ENCODE results near the gene LYRM4.

The LYRM4 gene

GRCh38 chr6:5081182-5081581 lies 179.6 kb downstream of the LYRM4 start:
- Histone ChIP-seq H3K4me3 (ENCODE audit: low read length) (no peak overlapping the region), H3K36me3 (ENCODE audit: control insufficient read depth, insufficient read depth, low read length, severe bottlenecking) (no peaks in the 10 kb centered on the region), H3K9me3 (ENCODE audit: control insufficient read depth, low read length) (no peaks in the 10 kb centered on the region), H3K4me1 (ENCODE audit: control insufficient read depth, insufficient read depth, low read length) (peaks cover 24% of the 10 kb centered on the region), H3K9ac (ENCODE audit: low read length) (no peak overlapping the region), H3K27me3 (replicated peaks; ENCODE audit: control insufficient read depth, insufficient read depth, low read length) (no peaks in the 10 kb centered on the region)
- DNase-seq (ENCODE audit: low read depth): no peak

- H3K4me3 ChIP-seq (ENCODE audit: low read length): no peak overlapping the region
- no peak for DNase-seq (ENCODE audit: low read depth)
- no peaks in the 10 kb centered on the region for H3K36me3 ChIP-seq (ENCODE audit: control insufficient read depth, insufficient read depth, low read length, severe bottlenecking)
- peaks cover 23% of the 10 kb centered on the region for H3K4me1 ChIP-seq (ENCODE audit: control insufficient read depth, insufficient read depth, low read length)
- no peak overlapping the region for H3K9ac ChIP-seq (ENCODE audit: low read length)
- no peaks in the 10 kb centered on the region for H3K9me3 ChIP-seq (ENCODE audit: control insufficient read depth, low read length)
- no peaks in the 10 kb centered on the region for H3K27me3 ChIP-seq (replicated peaks; ENCODE audit: control insufficient read depth, insufficient read depth, low read length)
These were observed 180.2 kb downstream of the LYRM4 start for GRCh38 chr6:5080574-5080973.

DNA sequence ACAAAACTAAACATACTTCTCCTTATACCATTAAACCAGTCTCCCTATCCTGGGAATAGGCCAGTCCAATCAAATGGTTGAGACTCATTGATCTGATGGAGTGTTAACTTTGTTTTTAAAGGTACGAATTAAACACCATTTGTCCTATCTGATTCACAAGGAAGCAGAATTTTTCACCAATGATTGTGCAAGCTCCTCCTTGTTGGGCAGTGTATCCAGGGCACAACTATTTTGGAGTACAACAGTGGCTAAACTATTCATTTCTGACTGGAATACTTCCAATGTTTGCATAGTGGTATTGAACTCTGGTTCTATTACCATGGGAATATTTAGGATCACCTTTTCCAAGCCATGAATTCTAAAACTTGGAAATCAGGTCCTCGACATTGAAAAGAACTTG lies 181.1 kb downstream of the LYRM4 start:
- Histone ChIP-seq H3K27me3 (replicated peaks; ENCODE audit: control insufficient read depth, insufficient read depth, low read length) (no peaks in the 10 kb centered on the region), H3K4me3 (ENCODE audit: low read length) (no peak overlapping the region), H3K4me1 (ENCODE audit: control insufficient read depth, insufficient read depth, low read length) (peaks cover 23% of the 10 kb centered on the region), H3K9me3 (ENCODE audit: control insufficient read depth, low read length) (no peaks in the 10 kb centered on the region), H3K36me3 (ENCODE audit: control insufficient read depth, insufficient read depth, low read length, severe bottlenecking) (no peaks in the 10 kb centered on the region), H3K9ac (ENCODE audit: low read length) (no peak overlapping the region)
- DNase-seq (ENCODE audit: low read depth): no peak

DNA sequence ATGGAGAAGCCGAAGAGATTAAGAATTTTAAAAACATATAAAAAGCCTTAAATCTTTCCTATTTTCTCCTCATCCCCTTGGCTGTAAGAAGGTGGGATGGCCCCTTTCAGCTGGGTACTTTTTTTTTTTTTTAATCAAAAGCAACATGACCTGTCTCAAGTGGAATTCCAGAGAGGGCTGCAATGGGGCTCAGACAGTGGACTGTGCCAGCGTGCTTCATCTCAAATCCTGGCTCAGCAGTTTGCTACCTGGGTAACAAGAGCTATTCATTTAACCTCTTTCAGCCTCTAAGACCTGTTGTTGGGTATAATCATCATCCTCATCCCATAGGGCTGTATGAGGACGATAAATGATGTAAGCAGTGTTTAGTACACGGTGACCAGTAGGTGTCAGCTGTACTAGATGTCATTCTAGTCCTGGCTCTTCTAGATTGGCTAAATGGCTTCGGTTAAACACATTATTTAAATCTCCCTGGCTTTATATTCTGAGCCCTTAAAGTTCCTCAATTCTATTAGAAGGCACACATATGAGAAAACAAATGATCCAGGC lies 182.6 kb downstream of the LYRM4 start:
- H3K4me3 ChIP-seq (ENCODE audit: low read length): no peak overlapping the region
- no peaks in the 10 kb centered on the region for H3K9me3 ChIP-seq (ENCODE audit: control insufficient read depth, low read length)
- H3K36me3 ChIP-seq (ENCODE audit: control insufficient read depth, insufficient read depth, low read length, severe bottlenecking): no peaks in the 10 kb centered on the region
- no peak overlapping the region for H3K9ac ChIP-seq (ENCODE audit: low read length)
- no peak for DNase-seq (ENCODE audit: low read depth)
- no peaks in the 10 kb centered on the region for H3K27me3 ChIP-seq (replicated peaks; ENCODE audit: control insufficient read depth, insufficient read depth, low read length)
- H3K4me1 ChIP-seq (ENCODE audit: control insufficient read depth, insufficient read depth, low read length): peaks cover 16% of the 10 kb centered on the region

DNA sequence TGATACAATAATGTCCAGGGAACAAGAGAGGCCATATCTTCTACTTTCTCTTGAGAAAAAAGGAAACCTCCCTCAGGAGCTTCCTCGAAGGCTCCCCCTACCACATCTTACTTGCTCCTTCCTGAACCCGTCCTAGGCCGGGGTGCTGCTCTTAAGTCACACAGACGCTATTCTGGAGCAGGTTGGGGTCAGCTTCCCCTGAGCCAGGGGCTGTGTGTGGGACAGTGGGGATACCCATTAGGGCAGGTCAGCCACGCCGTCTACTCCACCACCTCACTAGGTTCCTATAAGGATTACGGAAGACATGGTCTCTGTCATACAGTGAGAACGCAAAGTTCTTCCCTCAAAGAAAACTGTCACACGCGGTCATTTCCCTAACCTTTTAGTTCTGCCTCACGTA lies 183.8 kb downstream of the LYRM4 start:
- no peak for DNase-seq (ENCODE audit: low read depth)
- no peaks in the 10 kb centered on the region for H3K9me3 ChIP-seq (ENCODE audit: control insufficient read depth, low read length)
- H3K36me3 ChIP-seq (ENCODE audit: control insufficient read depth, insufficient read depth, low read length, severe bottlenecking): no peaks in the 10 kb centered on the region
- H3K27me3 ChIP-seq (replicated peaks; ENCODE audit: control insufficient read depth, insufficient read depth, low read length): no peaks in the 10 kb centered on the region
- H3K9ac ChIP-seq (ENCODE audit: low read length): no peak overlapping the region
- peaks cover 4% of the 10 kb centered on the region for H3K4me1 ChIP-seq (ENCODE audit: control insufficient read depth, insufficient read depth, low read length)
- no peak overlapping the region for H3K4me3 ChIP-seq (ENCODE audit: low read length)

DNA sequence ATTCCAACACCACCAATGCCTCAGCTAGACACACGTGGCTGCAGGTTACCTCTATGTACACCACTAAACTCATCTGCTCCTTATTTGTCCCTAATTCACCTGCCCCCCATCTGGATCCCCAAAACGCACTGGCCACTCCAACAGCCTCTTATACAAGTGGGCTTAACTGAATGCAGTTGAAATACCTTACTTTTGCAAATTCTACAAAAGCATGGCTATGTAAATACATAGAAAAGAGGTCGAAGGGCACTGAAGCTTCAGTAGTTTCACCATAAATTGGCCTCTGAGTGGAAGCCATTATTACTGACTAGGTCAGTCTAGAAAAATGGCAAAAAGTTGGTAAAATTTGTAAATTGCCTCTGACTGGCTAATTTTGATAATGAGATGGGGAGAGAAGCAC lies 186.8 kb downstream of the LYRM4 start:
- DNase-seq (ENCODE audit: low read depth): no peak
- H3K4me3 ChIP-seq (ENCODE audit: low read length): no peak overlapping the region
- H3K27me3 ChIP-seq (replicated peaks; ENCODE audit: control insufficient read depth, insufficient read depth, low read length): no peaks in the 10 kb centered on the region
- no peaks in the 10 kb centered on the region for H3K4me1 ChIP-seq (ENCODE audit: control insufficient read depth, insufficient read depth, low read length)
- no peak overlapping the region for H3K9ac ChIP-seq (ENCODE audit: low read length)
- H3K36me3 ChIP-seq (ENCODE audit: control insufficient read depth, insufficient read depth, low read length, severe bottlenecking): no peaks in the 10 kb centered on the region
- no peaks in the 10 kb centered on the region for H3K9me3 ChIP-seq (ENCODE audit: control insufficient read depth, low read length)

DNA sequence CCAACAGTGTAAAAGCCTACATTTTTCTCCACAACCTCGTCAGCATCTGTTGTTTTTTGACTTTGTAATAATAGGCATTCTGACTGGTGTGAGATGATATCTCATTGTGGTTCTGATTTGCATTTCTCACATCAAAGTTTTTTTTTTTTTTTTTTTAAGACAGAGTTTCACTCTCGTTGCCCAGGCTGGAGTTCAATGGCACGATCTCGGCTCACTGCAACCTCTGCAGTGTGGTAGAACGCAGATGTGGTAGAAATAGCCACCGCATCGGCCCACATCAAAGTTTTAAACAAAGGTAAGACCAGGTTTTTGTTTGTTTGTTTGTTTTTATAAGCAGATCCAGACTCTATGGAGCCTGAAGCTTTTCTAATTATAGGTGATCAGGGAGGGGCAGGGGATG lies 188.3 kb downstream of the LYRM4 start:
- no peaks in the 10 kb centered on the region for H3K36me3 ChIP-seq (ENCODE audit: control insufficient read depth, insufficient read depth, low read length, severe bottlenecking)
- H3K9me3 ChIP-seq (ENCODE audit: control insufficient read depth, low read length): no peaks in the 10 kb centered on the region
- no peaks in the 10 kb centered on the region for H3K4me1 ChIP-seq (ENCODE audit: control insufficient read depth, insufficient read depth, low read length)
- H3K4me3 ChIP-seq (ENCODE audit: low read length): no peak overlapping the region
- H3K27me3 ChIP-seq (replicated peaks; ENCODE audit: control insufficient read depth, insufficient read depth, low read length): no peaks in the 10 kb centered on the region
- no peak for DNase-seq (ENCODE audit: low read depth)
- no peak overlapping the region for H3K9ac ChIP-seq (ENCODE audit: low read length)

- H3K4me1 ChIP-seq (ENCODE audit: control insufficient read depth, insufficient read depth, low read length): no peaks in the 10 kb centered on the region
- no peaks in the 10 kb centered on the region for H3K36me3 ChIP-seq (ENCODE audit: control insufficient read depth, insufficient read depth, low read length, severe bottlenecking)
- no peaks in the 10 kb centered on the region for H3K9me3 ChIP-seq (ENCODE audit: control insufficient read depth, low read length)
- H3K4me3 ChIP-seq (ENCODE audit: low read length): no peak overlapping the region
- H3K9ac ChIP-seq (ENCODE audit: low read length): no peak overlapping the region
- H3K27me3 ChIP-seq (replicated peaks; ENCODE audit: control insufficient read depth, insufficient read depth, low read length): no peaks in the 10 kb centered on the region
- DNase-seq (ENCODE audit: low read depth): no peak
These were observed 189.5 kb downstream of the LYRM4 start for GRCh38 chr6:5071216-5071615.

GRCh38 chr6:5068153-5068751 lies 192.5 kb downstream of the LYRM4 start:
- no peaks in the 10 kb centered on the region for H3K4me1 ChIP-seq (ENCODE audit: control insufficient read depth, insufficient read depth, low read length)
- H3K27me3 ChIP-seq (replicated peaks; ENCODE audit: control insufficient read depth, insufficient read depth, low read length): no peaks in the 10 kb centered on the region
- no peak overlapping the region for H3K9ac ChIP-seq (ENCODE audit: low read length)
- no peak overlapping the region for H3K4me3 ChIP-seq (ENCODE audit: low read length)
- H3K9me3 ChIP-seq (ENCODE audit: control insufficient read depth, low read length): no peaks in the 10 kb centered on the region
- no peaks in the 10 kb centered on the region for H3K36me3 ChIP-seq (ENCODE audit: control insufficient read depth, insufficient read depth, low read length, severe bottlenecking)
- no peak for DNase-seq (ENCODE audit: low read depth)

DNA sequence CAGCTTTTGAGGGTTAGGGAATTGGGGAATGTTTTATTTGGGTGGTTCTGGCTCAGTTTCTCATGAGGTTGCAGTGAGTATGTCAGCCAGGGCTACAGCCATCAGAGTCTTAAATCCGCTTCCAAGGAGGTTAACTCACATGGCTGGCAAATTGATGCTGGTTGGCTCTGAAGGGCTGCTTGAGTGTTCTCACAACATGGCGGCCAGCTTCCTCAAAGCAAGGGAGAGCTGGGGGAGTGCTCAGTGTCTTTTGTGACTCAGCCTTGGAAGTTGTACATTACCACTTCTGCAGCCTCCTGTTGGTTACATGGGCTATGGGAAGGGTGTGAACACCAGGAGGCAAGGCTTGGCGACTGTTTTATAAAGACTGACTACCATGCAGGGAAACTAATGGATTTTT lies 193.4 kb downstream of the LYRM4 start:
- H3K4me1 ChIP-seq (ENCODE audit: control insufficient read depth, insufficient read depth, low read length): no peaks in the 10 kb centered on the region
- H3K9ac ChIP-seq (ENCODE audit: low read length): no peak overlapping the region
- no peaks in the 10 kb centered on the region for H3K9me3 ChIP-seq (ENCODE audit: control insufficient read depth, low read length)
- no peak overlapping the region for H3K4me3 ChIP-seq (ENCODE audit: low read length)
- DNase-seq (ENCODE audit: low read depth): no peak
- H3K27me3 ChIP-seq (replicated peaks; ENCODE audit: control insufficient read depth, insufficient read depth, low read length): no peaks in the 10 kb centered on the region
- no peaks in the 10 kb centered on the region for H3K36me3 ChIP-seq (ENCODE audit: control insufficient read depth, insufficient read depth, low read length, severe bottlenecking)

DNA sequence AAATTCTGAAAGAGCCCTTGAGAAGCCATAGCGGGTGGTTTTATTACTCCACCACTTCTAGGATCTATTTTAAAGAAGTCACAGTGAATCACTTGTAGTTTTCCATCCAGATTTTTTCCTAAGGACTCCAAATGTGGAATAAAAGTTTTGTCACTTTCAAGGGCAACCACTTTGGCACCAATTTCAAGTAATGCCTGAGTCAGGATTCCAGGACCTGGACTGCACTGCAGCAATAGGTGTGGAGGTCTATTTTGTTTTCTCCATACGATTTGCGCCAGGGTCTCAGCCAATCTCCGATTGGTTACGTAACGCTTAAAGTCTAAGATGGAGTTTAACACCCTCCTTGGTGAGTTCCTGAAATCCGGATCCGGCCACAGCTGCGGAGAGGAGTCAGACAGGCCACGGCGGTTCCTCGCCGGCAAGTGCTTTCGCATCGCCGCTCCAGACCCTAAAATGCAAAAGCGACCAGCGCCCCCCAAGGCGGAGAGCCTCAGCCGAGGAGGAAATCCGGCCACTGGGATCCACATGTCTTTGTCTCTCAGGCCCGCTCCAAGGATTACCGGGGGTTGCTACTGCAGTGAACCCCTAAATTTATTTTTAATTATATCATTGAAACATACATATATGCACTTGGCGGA lies 194.2 kb downstream of the LYRM4 start:
- H3K4me1 ChIP-seq (ENCODE audit: control insufficient read depth, insufficient read depth, low read length): peaks cover 2% of the 10 kb centered on the region
- H3K4me3 ChIP-seq (ENCODE audit: low read length): no peak overlapping the region
- no peaks in the 10 kb centered on the region for H3K36me3 ChIP-seq (ENCODE audit: control insufficient read depth, insufficient read depth, low read length, severe bottlenecking)
- H3K9ac ChIP-seq (ENCODE audit: low read length): no peak overlapping the region
- no peak for DNase-seq (ENCODE audit: low read depth)
- H3K27me3 ChIP-seq (replicated peaks; ENCODE audit: control insufficient read depth, insufficient read depth, low read length): no peaks in the 10 kb centered on the region
- no peaks in the 10 kb centered on the region for H3K9me3 ChIP-seq (ENCODE audit: control insufficient read depth, low read length)

- Histone ChIP-seq H3K4me1 (ENCODE audit: control insufficient read depth, insufficient read depth, low read length) (peaks cover 11% of the 10 kb centered on the region), H3K9ac (ENCODE audit: low read length) (no peak overlapping the region), H3K36me3 (ENCODE audit: control insufficient read depth, insufficient read depth, low read length, severe bottlenecking) (no peaks in the 10 kb centered on the region), H3K9me3 (ENCODE audit: control insufficient read depth, low read length) (no peaks in the 10 kb centered on the region), H3K27me3 (replicated peaks; ENCODE audit: control insufficient read depth, insufficient read depth, low read length) (no peaks in the 10 kb centered on the region), H3K4me3 (ENCODE audit: low read length) (no peak overlapping the region)
- no peak for DNase-seq (ENCODE audit: low read depth)
These were observed 197.1 kb downstream of the LYRM4 start for GRCh38 chr6:5063617-5064016.
